Measurements from ENCODE around the gene PLEKHG1. TPM values are rescaled to one million over a fixed set of nuclear protein-coding genes. Genes with fewer than 3 reads are reported as not detected.

Gene PLEKHG1
- total RNA-seq, 1 experiment from 2014 or later: 1.4 TPM

DNA sequence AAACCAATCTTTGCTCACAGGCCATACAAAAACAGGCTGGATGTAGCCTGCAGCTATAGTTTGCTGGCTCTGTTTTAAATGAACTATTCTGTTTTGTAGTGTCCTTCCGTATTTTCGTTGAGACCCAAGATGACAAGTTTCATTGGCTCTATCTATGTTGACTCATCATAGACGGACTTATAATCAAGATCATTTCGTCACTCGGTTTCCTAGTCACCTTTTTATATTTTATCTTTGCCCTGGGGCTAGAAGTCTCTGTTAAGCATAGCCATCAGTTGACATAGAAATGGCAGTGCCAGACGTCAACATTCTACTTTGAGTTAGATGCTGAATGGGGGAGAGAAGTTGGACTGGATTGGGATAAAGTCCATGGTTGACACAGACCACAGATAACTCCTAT is 4.8 kb downstream of the PLEKHG1 start:
- H3K9me3 ChIP-seq (ENCODE audit: low read length): no peaks in the 10 kb centered on the region
- H2AFZ ChIP-seq (ENCODE audit: low read length): no peak overlapping the region
- ChIA-PET CTCF (no interaction called here), POLR2A (ENCODE audit: unreplicated experiment) (no interaction called here)
- H3K27ac ChIP-seq (ENCODE audit: low read length): no peak overlapping the region
- DNase-seq (no peak), ATAC-seq (no peak)
- no TSS peak for BruUV-seq (replicated peaks)
- no peak overlapping the region for H3K9ac ChIP-seq (ENCODE audit: low read length)
- H3F3A ChIP-seq (ENCODE audit: low read length, unreplicated experiment): no peaks in the 10 kb centered on the region
- H3K4me1 ChIP-seq (ENCODE audit: insufficient read depth, low read length): peaks cover 6% of the 10 kb centered on the region
- no peak overlapping the region for H3K4me3 ChIP-seq (ENCODE audit: low read length)
- H3K9me2 ChIP-seq (replicated peaks; ENCODE audit: low read length): no peaks in the 10 kb centered on the region
- H3K36me3 ChIP-seq (ENCODE audit: low read depth, low read length): no peaks in the 10 kb centered on the region
- intact Hi-C loops (cut with micrococcal nuclease): no loop called here
- no peaks in the 10 kb centered on the region for H3K79me2 ChIP-seq (ENCODE audit: low read length)
- no peak overlapping the region for H3K4me2 ChIP-seq (ENCODE audit: low read length)
- TF ChIP-seq, protein P1, sequence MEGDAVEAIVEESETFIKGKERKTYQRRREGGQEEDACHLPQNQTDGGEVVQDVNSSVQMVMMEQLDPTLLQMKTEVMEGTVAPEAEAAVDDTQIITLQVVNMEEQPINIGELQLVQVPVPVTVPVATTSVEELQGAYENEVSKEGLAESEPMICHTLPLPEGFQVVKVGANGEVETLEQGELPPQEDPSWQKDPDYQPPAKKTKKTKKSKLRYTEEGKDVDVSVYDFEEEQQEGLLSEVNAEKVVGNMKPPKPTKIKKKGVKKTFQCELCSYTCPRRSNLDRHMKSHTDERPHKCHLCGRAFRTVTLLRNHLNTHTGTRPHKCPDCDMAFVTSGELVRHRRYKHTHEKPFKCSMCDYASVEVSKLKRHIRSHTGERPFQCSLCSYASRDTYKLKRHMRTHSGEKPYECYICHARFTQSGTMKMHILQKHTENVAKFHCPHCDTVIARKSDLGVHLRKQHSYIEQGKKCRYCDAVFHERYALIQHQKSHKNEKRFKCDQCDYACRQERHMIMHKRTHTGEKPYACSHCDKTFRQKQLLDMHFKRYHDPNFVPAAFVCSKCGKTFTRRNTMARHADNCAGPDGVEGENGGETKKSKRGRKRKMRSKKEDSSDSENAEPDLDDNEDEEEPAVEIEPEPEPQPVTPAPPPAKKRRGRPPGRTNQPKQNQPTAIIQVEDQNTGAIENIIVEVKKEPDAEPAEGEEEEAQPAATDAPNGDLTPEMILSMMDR (conservative IDR thresholded peaks at IDR 0.05; ENCODE audit: low read depth, low read length): no peak
- no peak for TF ChIP-seq EZH2 (IDR thresholded peaks at IDR 0.05; ENCODE audit: low read length, unreplicated experiment)
- no peak for TF ChIP-seq EZH2phosphoT487 (IDR thresholded peaks at IDR 0.05; ENCODE audit: borderline replicate concordance, low read length)
- no peaks in the 10 kb centered on the region for H3K27me3 ChIP-seq (ENCODE audit: low read length)
- H4K20me1 ChIP-seq (ENCODE audit: low read length): no peaks in the 10 kb centered on the region

DNA sequence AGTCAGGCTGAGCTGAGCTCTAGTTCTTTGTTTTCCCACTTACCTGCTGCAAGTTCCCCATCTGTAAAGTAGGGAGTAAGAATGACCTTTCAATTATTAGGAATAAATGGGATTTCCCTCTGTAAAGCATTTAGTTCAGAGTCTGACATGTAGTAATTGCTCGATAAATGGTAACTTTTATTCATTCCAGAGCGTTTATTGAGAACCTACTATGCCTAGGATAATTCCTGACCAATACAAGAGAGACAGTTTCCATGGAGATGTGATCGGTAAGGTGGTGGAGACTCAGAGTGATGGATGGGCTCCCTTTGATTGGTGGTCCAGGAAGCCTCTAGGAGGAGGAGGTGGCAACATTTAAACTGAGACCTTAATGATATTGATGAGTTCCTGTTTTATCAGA is 5.6 kb downstream of the PLEKHG1 start:
- H3K9me2 ChIP-seq (replicated peaks; ENCODE audit: low read length): no peaks in the 10 kb centered on the region
- no peak overlapping the region for H3K27ac ChIP-seq (ENCODE audit: low read length)
- DNase-seq (no peak), ATAC-seq (no peak)
- H3K9ac ChIP-seq (ENCODE audit: low read length): no peak overlapping the region
- no peaks in the 10 kb centered on the region for H3F3A ChIP-seq (ENCODE audit: low read length, unreplicated experiment)
- H2AFZ ChIP-seq (ENCODE audit: low read length): no peak overlapping the region
- H3K4me2 ChIP-seq (ENCODE audit: low read length): no peak overlapping the region
- H3K79me2 ChIP-seq (ENCODE audit: low read length): no peaks in the 10 kb centered on the region
- no peaks in the 10 kb centered on the region for H4K20me1 ChIP-seq (ENCODE audit: low read length)
- H3K36me3 ChIP-seq (ENCODE audit: low read depth, low read length): no peaks in the 10 kb centered on the region
- no peaks in the 10 kb centered on the region for H3K9me3 ChIP-seq (ENCODE audit: low read length)
- no TSS peak for BruUV-seq (replicated peaks)
- H3K4me1 ChIP-seq (ENCODE audit: insufficient read depth, low read length): peaks cover 6% of the 10 kb centered on the region
- no peaks in the 10 kb centered on the region for H3K27me3 ChIP-seq (ENCODE audit: low read length)
- H3K4me3 ChIP-seq (ENCODE audit: low read length): no peak overlapping the region
- TF ChIP-seq EZH2 (IDR thresholded peaks at IDR 0.05; ENCODE audit: low read length, unreplicated experiment) (no peak), EZH2phosphoT487 (IDR thresholded peaks at IDR 0.05; ENCODE audit: borderline replicate concordance, low read length) (no peak)
- TF ChIP-seq, protein P1 (conservative IDR thresholded peaks at IDR 0.05; ENCODE audit: low read depth, low read length): no peak
- intact Hi-C loops (cut with micrococcal nuclease): no loop called here
- POLR2A ChIA-PET (ENCODE audit: unreplicated experiment): no interaction called here
- CTCF ChIA-PET: no interaction called here

DNA sequence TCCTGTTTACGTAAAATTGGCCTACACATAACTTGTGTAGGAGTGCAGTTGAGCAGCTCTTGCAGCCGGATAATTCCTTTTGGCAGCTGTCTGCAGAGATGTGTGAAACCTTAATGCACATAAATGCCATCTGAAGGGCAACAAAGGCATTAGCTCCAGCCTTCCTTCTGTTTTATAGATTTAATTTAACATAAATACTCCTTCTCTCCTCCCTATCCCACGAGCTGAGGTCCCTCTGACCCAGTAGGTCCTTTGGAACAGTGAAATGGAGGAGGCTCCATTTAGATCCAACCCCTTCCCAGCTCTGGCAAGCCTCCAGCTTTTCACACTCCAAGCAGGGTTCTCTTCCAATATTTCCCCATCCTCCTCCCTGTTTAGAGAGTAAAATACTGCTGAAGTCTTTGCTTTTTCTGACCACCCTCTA is 6.5 kb downstream of the PLEKHG1 start:
- intact Hi-C loops (cut with micrococcal nuclease): no loop called here
- no peaks in the 10 kb centered on the region for H3K27me3 ChIP-seq (ENCODE audit: low read length)
- no peak overlapping the region for H3K4me2 ChIP-seq (ENCODE audit: low read length)
- H4K20me1 ChIP-seq (ENCODE audit: low read length): no peaks in the 10 kb centered on the region
- CTCF ChIA-PET: no interaction called here
- no peak overlapping the region for H2AFZ ChIP-seq (ENCODE audit: low read length)
- H3K27ac ChIP-seq (ENCODE audit: low read length): no peak overlapping the region
- no peaks in the 10 kb centered on the region for H3K79me2 ChIP-seq (ENCODE audit: low read length)
- no peaks in the 10 kb centered on the region for H3K9me3 ChIP-seq (ENCODE audit: low read length)
- no peaks in the 10 kb centered on the region for H3K9me2 ChIP-seq (replicated peaks; ENCODE audit: low read length)
- H3K9ac ChIP-seq (ENCODE audit: low read length): no peak overlapping the region
- no peak overlapping the region for H3K4me3 ChIP-seq (ENCODE audit: low read length)
- no peaks in the 10 kb centered on the region for H3K36me3 ChIP-seq (ENCODE audit: low read depth, low read length)
- ATAC-seq (no peak), DNase-seq (no peak)
- no peaks in the 10 kb centered on the region for H3F3A ChIP-seq (ENCODE audit: low read length, unreplicated experiment)
- H3K4me1 ChIP-seq (ENCODE audit: insufficient read depth, low read length): peaks cover 3% of the 10 kb centered on the region
- TF ChIP-seq EZH2 (IDR thresholded peaks at IDR 0.05; ENCODE audit: low read length, unreplicated experiment) (no peak), EZH2phosphoT487 (IDR thresholded peaks at IDR 0.05; ENCODE audit: borderline replicate concordance, low read length) (no peak)
- TF ChIP-seq, protein P1 (conservative IDR thresholded peaks at IDR 0.05; ENCODE audit: low read depth, low read length): no peak
- POLR2A ChIA-PET (ENCODE audit: unreplicated experiment): no interaction called here
- BruUV-seq (replicated peaks): no TSS peak
